Stomach (tissue), 4 donors: ENCODE data around the gene ADM.

Experiments
- EP300 ChIP-seq: sonication (generic); formaldehyde crosslinking; IDR thresholded peaks from one replicate; pipeline ENCODE4 v1.6.1; 2017; ENCODE audit warnings: antibody characterized with exemption
- TF ChIP-seq, protein P1 (sequence below), 7 experiments: fragments of 450-650 bp in 4 of 7; fragments of 200-600 bp in 3 of 7; sonication (generic) in 3 of 7; IDR thresholded peaks; one replicate each; pipeline ENCODE4 v1.5.1; 2016 to 2019; ENCODE audit warnings: antibody characterized with exemption in 7 of 7, control low read depth in 2 of 7, mild to moderate bottlenecking in 1 of 7

DNA sequence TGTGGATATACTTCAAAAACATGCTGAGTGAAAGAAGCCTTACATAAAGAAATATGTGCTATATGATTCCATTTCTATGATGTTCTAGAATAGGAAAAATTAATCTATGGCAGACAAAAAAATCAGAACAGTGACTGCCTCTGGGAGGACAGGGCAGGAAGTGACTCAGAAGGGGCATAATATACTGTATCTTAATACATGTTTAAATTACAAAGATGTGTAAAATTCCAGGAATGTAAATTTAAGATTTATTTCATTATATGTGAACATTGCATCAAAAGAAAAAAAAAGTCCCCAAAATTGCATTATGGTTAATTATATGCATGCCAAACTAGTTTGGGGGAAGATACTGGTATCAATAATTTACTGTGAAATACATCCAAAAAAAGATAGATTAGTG is 43.1 kb upstream of the ADM start:
- TF ChIP-seq, protein P1, sequence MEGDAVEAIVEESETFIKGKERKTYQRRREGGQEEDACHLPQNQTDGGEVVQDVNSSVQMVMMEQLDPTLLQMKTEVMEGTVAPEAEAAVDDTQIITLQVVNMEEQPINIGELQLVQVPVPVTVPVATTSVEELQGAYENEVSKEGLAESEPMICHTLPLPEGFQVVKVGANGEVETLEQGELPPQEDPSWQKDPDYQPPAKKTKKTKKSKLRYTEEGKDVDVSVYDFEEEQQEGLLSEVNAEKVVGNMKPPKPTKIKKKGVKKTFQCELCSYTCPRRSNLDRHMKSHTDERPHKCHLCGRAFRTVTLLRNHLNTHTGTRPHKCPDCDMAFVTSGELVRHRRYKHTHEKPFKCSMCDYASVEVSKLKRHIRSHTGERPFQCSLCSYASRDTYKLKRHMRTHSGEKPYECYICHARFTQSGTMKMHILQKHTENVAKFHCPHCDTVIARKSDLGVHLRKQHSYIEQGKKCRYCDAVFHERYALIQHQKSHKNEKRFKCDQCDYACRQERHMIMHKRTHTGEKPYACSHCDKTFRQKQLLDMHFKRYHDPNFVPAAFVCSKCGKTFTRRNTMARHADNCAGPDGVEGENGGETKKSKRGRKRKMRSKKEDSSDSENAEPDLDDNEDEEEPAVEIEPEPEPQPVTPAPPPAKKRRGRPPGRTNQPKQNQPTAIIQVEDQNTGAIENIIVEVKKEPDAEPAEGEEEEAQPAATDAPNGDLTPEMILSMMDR (IDR thresholded peaks at IDR 0.05) = no peak
- no peak for TF ChIP-seq EP300
